GM18951 (cell line): Measurements from ENCODE around the gene CKB.

Experiments used
- POLR2A ChIP-seq: IDR thresholded peaks from 4 replicates; pipeline ENCODE4 v1.6.1; 2011; ENCODE audit warnings: mild to moderate bottlenecking; ENCODE audit not compliant: insufficient read length, insufficient read depth; ENCODE audit errors: extremely low read depth
- in situ Hi-C: fragments of 300-500 bp; cut with MboI; formaldehyde crosslinking; loops from one replicate; pipeline ENCODE4 v1.12.0; 2022; ENCODE audit warnings: low sequenced_read_pairs, mixed read lengths, inconsistent platforms; ENCODE audit not compliant: unreplicated experiment

The CKB gene

DNA sequence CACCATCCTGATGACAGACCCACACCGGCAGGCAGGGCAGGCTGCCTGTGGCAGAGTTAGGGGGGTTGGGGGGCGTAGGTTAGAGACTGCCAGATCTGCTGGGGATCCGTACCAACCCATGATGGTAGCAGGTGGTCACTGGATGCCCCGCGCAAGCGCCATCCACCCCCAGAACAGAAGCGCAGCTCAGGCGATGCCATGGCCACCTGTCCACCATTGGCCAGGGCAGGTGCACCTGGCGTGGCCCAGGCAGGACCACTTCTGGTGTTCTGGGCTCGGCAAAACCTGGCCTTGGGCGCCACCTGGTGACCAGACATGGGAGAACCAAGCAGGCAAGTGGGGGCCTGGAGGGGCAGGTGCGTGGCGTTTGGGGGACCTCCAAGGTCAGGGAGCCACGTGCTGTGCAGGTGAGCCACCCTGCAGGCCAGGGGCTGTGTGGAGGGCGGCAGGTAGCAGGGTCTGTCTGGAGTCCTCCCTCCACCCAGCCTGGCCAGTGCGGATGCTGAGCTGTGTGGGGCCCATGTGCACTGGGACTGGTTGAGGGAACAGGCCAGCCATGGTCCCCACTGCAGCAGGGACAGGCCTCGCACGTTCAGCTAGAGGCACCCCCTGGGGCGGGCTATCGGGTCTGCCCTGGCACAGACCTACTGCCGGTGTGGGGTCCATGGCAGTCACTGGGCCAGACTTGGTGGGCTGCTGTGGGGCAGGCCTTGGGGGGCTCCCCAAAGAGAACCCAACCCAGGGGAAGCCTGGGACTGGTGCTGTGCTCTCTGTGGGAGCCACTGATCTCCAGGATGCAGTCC lies 24.2 kb upstream of the CKB start:
- TF ChIP-seq POLR2A: no peak
- in situ Hi-C loops: no loop called here

DNA sequence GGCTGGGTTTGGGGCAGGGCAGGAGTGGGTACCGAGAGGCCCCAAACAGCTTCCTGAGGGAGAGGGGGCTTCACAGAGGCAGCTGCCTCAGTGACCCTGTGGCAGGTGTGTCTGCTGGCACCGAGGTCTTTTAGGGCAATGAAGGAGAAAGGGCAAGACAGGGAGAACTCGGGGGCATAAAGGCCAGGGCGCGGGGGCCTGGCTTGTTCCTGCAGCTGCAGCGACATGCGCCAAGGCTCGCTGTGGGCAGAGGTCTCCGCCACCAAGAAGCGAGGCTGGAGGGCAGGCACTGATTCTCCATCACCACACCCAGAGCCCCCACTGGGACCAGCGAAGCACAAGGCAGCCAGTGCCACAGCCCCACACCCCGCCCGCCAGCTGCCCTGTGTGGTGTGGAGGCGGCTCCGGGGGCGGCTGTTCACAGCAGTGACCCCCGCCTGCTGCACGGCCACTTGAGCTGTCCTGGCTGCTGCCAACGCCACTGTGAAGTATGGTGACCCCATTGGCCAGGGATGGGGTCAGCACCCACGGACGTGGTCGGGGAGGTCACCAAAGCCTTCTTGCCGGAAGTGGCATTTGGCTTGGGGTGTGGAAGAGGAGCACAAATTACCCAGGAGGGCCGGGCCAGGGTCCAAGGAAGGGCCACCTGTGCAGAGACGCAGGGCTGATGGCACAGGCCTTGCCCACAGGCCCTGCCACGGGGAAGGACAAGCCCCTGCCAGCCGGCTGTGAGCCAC lies 23.5 kb upstream of the CKB start:
- in situ Hi-C loops: no loop called here
- TF ChIP-seq POLR2A: no peak

DNA sequence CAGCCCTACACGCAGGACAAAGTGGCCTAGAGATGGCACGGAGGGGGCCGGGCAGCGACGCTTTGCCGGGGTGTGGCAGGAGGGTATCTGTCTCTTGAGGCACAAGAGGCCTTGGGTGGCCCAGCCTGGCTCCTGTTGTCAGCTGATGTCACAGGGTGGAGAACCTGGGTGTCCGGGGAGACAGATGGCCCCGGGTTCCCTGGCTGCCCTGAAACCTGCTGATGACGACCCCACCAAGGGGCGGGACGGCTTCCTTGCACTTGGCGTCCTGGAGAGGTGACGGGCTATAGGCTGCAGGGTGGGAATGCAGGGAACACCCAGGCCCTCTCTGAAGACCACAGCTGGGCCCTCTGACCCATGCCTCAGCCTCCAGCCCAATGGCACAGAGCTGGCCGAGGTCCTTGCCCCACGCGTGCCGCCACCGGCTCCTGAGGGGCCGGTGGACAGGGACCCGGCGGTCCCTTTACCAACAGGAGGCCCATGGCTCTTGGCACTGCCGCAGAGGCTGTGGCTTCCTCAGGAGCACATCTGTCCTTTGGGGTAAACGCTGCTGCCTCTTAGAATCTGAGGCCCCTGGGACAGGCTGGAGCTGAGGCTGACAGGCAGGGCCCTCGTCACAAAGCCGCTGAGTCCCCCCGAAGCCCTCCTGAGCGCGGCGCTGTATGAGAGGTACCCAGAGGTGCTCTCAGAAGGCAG lies 22.7 kb upstream of the CKB start:
- no peak for TF ChIP-seq POLR2A
- in situ Hi-C loops: no loop called here

DNA sequence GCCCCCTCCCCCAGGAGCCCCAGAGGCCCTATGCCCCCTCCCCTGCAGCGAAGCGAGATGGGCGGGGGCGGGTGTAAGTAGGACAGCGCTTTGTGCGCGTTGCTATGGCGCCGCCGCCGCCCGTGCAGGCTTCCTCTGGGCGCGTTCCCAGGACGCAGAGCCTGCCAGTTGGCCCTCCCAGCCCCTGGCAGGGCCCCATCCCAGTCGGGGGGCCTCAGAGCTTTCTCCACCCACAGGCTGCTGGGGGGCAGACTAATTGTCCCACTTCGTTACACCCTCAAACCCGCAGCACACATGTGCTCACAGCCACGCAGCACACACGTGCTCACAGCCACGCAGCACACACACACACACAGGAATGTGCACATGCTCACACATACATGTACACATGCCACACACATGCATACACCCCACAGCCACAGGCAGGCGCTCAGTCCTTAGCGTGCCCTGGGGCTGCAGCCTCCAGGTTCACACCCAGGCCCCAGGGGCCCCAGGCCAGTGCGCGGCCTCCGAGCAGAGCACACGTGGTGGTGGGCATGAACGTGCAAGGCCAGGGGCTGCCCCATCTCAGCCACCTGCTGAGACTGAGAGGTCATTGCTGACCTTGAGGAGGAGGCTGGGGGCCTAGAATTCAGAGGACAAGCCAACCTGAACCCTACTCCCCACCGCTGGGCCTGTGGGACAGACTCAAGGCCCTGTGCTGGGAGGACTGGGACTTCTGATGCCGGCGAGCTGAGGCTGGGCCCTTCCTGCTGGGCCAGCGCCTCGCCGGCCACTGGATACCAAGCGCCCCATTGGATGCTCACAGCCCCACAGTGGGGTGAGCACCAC lies 22.0 kb upstream of the CKB start:
- in situ Hi-C loops: no loop called here
- TF ChIP-seq POLR2A: no peak

DNA sequence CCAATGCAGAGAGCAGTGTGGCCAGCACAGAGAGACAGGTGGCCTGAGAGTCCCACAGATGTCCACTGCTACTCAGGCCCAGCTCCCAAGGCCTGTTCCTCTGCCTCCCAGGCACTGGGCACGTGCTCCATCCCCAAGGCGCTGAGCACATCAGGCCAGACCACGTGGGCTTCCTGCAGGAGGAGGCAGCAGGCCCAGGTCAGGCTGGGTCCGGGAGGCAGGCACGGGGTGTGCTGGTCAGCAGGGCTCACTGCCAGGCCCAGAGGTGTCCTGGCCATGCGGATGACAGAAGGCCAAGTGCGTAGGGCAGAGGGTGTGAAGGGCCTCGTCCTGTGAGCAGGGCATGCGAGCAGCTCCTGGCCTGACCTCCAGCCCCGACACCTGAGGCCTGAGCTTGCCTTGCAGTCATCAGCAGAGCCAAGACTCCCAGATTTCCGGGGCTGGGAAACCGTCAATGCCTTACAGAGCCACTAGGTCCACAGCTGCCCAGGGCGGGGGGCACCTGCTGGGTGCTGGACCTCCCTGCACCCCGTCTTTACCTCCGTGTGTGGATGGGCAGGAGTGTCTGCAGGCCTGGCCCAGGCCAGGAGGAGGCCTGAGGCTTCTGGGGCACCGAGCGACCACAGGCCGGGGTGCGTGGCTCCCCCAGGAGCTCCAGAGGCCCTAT lies 21.2 kb upstream of the CKB start:
- no peak for TF ChIP-seq POLR2A
- in situ Hi-C loops: no loop called here

DNA sequence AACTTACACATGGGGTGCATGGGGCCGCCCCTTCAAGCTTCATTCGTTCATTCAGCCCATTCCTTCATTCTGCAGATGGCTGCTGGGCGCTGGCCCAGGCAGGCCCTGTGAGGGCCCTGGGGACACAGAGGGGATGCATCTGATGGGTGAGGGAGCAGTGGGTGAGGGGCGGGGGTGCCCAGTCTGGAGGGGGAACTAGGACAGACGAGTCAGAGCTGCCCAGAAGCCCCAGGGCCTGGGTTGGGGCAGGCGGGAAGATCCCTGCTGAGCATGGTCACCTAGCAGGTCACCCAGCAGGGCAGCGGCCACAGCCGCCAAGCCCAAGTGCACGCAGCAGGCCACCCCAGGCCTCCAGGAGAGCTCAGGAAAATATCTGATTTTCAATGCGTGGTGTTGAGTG lies 20.5 kb upstream of the CKB start:
- TF ChIP-seq POLR2A: no peak
- in situ Hi-C loops: no loop called here

DNA sequence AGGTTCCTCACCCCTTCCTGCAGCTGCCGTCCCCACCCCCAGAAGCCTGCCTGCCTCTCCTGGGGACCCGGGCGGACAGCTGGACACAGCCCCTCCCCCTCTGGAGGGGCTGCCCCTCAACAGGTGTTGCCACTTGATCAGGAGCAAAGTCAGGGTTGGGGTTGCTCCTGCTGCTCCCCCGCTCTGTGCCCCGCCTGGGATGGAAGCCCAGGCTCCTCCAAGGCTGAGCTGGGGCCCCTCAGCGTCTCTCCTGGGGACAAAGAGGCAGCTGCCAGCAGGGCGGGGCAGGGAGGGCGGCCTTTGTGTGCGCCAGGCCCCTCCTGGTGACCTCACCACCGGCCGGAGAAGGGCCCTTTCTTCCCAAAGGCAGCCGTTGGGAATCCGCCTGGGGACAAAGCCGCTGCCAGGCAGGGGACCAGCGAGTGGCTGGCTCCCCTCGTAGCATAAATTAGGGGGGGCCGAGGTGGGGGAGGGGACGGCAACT lies 20.0 kb upstream of the CKB start:
- TF ChIP-seq POLR2A: no peak
- in situ Hi-C loops: no loop called here

DNA sequence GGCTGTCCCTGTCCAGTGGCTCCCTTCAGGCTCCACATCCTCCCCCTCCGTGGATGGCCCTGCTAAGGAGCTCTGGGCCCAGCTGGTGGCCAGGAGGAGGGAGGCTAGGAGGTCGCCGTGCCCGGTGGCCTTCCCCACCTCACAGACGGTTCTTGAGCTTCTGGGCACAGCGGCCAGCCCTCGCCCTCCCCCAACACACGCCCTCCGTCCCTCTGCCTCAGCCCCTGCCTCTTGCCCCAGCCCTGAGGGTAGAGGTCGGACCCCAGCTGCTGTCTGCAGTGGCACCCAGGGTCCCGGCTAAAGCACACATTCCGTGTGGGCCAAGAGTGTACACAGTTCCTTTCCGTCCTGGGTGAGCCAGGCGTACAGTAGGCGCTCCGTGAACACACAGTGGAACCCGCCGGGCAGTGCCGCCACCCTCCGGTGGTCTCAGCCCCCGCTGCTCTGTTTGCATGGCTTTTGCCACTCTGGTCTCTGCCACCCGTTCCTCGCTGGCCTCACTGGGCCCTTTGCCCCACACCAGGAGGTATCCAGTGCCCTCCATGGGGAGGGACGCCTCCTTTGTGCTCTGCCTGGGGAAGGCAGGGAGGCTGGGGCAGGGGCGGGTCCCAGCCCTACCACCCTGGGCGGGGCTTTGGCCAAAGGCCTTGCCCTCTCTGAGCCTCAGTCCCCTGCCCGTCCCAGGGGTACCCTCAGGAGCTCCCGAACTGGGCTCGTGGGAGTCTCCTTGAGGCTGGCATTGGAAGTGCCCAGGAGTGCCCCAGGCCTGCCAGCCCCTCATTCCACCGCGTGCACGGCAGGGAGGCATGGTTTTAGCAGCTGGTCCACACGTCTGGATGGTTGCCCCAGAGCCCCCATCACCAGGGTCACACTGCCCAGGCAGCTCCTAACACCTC lies 19.3 kb upstream of the CKB start:
- in situ Hi-C loops: no loop called here
- TF ChIP-seq POLR2A: no peak

DNA sequence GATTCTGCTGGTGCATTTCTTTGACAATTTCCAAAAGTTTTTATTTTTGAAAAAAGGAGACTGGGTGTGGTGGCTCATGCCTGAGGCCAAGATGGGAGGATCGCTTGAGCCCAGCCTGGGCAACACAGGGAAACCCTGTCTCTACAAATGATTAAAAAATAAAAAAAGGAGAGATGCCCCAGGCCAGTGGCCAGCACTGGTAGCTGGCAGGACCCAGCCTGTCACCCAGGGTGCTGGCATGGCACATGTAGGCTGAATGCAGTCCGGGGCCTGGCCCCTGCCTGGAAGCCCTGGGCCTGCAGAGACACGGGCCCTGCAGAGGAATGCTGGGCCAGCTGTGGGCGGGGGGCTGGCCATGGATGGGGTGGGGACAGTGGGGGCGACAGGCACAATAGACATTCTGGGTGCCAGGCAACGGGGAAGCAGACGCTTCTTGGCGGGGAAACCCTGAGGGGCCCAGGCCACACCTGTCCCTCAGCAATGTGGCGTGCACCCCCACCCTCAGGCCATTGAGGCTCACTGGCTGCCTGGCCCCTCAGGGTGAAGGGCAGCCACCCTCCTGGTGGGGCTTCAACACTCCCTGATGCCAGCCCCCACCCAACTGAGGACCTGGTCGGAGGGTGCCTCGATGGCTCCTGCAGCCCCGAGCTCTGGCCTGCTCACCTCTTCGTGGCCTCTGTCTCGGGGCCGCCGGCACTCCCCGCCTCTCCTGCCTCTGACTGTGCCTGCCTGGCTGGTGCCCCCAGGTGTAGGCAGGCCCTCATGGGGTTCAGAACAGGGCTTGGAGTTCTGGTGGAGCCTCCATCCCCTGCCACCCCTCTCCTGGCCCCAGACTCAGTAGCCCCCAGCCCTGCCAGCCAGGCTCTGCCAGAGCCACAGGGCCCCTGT lies 18.4 kb upstream of the CKB start:
- no peak for TF ChIP-seq POLR2A
- in situ Hi-C loops: no loop called here

DNA sequence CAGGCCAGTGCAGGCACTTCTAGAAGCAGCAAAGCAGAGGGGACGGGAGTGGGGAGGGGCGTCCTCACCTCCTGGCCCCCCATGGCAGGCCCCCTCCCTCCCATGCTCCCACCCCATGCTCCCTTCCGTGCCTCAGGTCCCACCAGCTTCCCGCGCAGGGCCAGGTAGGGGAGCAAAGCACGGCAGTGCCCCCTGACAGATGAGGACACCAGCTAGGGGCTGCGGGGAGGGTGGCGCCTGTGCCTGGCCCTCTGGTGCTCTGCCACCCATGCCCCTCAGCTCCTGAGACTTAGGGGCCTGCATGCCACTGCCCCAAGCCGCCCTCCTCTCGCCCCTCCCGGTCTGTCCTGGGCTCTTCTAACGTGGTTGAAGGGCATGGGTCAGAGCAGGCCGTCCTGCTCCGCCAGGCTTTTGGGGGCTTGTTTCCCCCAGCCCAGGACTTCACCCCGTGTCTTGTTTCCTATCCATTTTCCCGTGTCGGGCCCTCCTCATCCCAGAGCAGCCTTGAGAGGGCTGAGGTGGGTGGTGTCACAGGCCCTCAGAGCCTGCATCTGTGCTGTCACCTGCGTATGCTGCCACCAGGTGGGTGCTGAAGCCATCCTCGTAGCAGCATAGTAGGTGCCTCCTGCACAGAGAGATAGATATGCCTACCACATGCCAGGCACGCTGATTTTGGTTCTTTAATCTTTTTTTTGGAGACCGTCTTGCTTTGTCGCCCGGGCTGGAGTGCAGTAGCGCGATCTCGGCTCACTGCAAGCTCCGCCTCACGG lies 16.6 kb upstream of the CKB start:
- TF ChIP-seq POLR2A: no peak
- in situ Hi-C loops: no loop called here
